HG02981 (cell line): ENCODE measurements around the gene PIK3R5.

Source experiments
- ATAC-seq: cut with Tn5 transposase; IDR thresholded peaks from one replicate; pipeline ENCODE4 v1.9.1; 2021; ENCODE audit warnings: mild to moderate bottlenecking, moderate library complexity; ENCODE audit not compliant: unreplicated experiment

PIK3R5 gene

GRCh38 chr17:8953156-8953885 is 12.2 kb downstream of the PIK3R5 start:
- ATAC-seq: no peak

GRCh38 chr17:8952191-8952590 is 13.3 kb downstream of the PIK3R5 start:
- no peak for ATAC-seq

- no peak for ATAC-seq
Measured at GRCh38 chr17:8951206-8951605, 14.3 kb downstream of the PIK3R5 start.

- ATAC-seq: no peak
Measured at GRCh38 chr17:8949061-8949661, 16.3 kb downstream of the PIK3R5 start.

GRCh38 chr17:8948462-8948861 is 17.0 kb downstream of the PIK3R5 start:
- ATAC-seq: no peak

GRCh38 chr17:8947201-8947600 is 18.3 kb downstream of the PIK3R5 start:
- no peak for ATAC-seq

GRCh38 chr17:8946476-8946875 is 19.0 kb downstream of the PIK3R5 start:
- ATAC-seq: no peak

GRCh38 chr17:8946071-8946470 is 19.4 kb downstream of the PIK3R5 start:
- no peak for ATAC-seq

GRCh38 chr17:8944748-8945147 is 20.8 kb downstream of the PIK3R5 start:
- no peak for ATAC-seq

- no peak for ATAC-seq
Measured at GRCh38 chr17:8944083-8944482, 21.4 kb downstream of the PIK3R5 start.

- ATAC-seq: peak; percentile 3
Measured at GRCh38 chr17:8941980-8942622, 23.4 kb downstream of the PIK3R5 start.

- peak; percentile 41 for ATAC-seq
Measured at GRCh38 chr17:8941520-8941919, 24.0 kb downstream of the PIK3R5 start.

- ATAC-seq: no peak
Measured at GRCh38 chr17:8940866-8941471, 24.5 kb downstream of the PIK3R5 start.

GRCh38 chr17:8939496-8940334 is 25.8 kb downstream of the PIK3R5 start:
- ATAC-seq: peak; percentile 33

- ATAC-seq: no peak
Measured at GRCh38 chr17:8938933-8939332, 26.6 kb downstream of the PIK3R5 start.

- peak; percentile 41 for ATAC-seq
Measured at GRCh38 chr17:8935191-8935590, 30.3 kb downstream of the PIK3R5 start.

GRCh38 chr17:8934346-8934745 is 31.2 kb downstream of the PIK3R5 start:
- no peak for ATAC-seq

GRCh38 chr17:8930649-8931048 is 34.9 kb downstream of the PIK3R5 start:
- no peak for ATAC-seq

- ATAC-seq: no peak
Measured at GRCh38 chr17:8928347-8928746, 37.2 kb downstream of the PIK3R5 start.

- no peak for ATAC-seq
Measured at GRCh38 chr17:8927395-8927794, 38.1 kb downstream of the PIK3R5 start.

GRCh38 chr17:8925808-8926207 is 39.7 kb downstream of the PIK3R5 start:
- no peak for ATAC-seq
